NK-92 (cell line): Measurements from ENCODE around the gene AFAP1L2.

Experiments used
- DNase-seq: peaks from one replicate; lab custom pipeline; 2025; ENCODE audit not compliant: unreplicated experiment; lab: John Stamatoyannopoulos, UW

The AFAP1L2 gene

DNA sequence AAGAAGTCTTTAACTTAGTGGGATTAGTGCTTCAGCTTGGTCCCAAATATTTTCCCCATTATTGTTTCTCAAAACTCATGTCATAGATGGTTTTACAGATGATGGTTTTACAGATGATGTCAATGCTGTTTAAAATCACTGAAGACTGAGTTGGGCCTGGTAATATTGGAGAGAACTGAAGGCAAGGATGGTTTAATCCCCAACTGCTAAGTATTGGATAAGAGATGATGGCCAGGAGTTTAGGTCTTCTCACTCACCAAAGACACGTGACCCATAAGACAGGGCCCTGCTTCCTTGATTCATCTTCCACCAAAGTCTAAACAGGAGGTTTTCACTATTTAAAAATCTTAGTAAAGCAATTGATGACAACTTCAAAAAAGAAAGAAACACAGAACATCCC lies 108.9 kb downstream of the AFAP1L2 start:
- DNase-seq, result no peak

DNA sequence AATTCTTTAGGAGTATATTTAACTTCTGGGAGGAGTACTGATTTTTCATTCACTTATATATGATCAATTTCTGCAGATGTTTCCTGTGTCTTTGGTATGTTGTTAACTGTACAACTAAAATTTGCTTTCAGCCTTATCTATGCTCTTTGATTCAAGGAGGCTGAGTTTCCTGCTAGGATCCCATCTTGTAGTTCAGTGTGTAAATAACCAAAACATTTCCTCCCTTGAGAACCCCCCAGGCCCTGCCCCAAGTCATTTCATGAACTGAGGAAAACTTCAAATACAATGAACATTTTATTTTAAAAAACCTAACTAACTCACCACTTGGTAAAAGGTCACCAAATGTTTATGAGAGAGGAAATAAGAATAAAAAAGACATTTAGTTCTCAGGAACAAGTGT lies 109.8 kb downstream of the AFAP1L2 start:
- DNase-seq, result no peak

DNA sequence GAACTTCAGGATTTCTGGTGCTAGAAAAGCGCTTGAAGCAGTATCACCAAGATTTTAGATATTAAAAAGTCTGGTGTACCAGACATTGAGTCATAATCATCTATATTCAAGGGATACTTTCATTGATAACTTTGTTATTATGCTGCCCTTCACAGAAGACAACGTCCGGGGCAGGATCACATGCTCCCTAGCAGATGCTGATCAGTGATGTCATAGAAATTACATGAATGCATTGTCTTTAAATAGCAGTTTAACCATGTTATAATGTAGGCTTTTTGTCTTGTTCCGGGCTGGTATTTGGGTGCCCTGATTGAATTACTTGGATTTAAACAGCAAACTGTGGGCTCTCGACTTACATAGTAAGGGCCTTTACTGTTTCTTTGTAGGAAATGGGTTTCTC lies 111.2 kb downstream of the AFAP1L2 start:
- no peak for DNase-seq

DNA sequence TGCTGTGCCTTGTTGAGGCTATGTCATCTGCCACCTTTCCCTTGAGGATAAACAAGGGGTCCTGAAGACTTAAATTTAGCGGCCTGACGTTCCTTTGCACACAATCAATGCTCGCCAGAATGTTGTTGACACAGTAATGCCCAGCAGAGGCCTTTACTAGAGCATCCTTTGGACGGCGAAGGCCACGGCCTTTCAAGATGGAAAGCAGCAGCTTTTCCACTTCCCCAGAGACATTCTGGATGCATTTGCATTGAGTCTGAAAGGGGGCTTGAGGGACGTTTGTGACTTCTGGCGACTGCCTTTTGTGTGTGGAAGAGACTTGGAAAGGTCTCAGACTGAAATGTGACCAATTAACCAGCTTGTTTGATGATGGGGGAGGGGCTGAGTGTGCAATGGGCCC lies 112.8 kb downstream of the AFAP1L2 start:
- no peak for DNase-seq

DNA sequence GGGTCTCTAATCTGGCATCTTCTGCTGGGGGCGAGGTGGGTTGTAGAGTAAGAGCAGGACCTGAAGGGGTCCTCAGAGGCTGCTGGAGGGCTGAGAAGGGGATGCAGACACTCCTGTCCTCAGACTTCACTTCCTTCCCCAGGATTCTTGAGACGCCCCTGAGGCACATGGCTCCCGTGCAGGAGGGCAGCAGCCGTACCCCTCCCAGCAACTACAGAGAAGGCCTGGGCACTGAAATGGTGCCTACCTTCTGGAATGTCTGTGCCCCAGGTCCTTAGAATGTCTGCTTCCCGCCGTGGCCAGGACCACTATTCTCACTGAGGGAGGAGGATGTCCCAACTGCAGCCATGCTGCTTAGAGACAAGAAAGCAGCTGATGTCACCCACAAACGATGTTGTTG lies 113.2 kb downstream of the AFAP1L2 start:
- DNase-seq, result no peak

DNA sequence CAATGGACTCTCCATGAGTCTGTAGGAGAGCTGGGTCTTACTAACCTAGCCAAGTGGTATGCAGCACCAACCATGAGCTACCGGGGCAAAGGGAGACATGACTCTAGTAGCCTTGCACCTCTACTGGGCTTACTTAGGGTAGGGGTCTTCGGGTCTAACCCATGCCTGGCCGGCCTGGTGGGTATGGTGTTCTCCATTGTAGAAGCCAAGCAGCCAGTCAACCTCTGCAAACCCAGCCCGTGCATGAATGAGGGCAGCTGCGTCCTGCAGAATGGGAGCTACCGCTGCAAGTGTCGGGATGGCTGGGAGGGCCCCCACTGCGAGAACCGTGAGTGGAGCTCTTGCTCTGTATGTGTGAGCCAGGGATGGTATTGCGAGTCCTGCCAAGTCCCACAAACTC lies 114.3 kb downstream of the AFAP1L2 start:
- DNase-seq, result no peak

DNA sequence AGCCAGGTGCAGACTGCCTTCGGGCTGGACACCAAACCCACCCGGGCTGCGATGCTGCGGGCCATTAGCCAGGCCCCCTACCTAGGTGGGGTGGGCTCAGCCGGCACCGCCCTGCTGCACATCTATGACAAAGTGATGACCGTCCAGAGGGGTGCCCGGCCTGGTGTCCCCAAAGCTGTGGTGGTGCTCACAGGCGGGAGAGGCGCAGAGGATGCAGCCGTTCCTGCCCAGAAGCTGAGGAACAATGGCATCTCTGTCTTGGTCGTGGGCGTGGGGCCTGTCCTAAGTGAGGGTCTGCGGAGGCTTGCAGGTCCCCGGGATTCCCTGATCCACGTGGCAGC lies 115.2 kb downstream of the AFAP1L2 start:
- DNase-seq, result no peak

DNA sequence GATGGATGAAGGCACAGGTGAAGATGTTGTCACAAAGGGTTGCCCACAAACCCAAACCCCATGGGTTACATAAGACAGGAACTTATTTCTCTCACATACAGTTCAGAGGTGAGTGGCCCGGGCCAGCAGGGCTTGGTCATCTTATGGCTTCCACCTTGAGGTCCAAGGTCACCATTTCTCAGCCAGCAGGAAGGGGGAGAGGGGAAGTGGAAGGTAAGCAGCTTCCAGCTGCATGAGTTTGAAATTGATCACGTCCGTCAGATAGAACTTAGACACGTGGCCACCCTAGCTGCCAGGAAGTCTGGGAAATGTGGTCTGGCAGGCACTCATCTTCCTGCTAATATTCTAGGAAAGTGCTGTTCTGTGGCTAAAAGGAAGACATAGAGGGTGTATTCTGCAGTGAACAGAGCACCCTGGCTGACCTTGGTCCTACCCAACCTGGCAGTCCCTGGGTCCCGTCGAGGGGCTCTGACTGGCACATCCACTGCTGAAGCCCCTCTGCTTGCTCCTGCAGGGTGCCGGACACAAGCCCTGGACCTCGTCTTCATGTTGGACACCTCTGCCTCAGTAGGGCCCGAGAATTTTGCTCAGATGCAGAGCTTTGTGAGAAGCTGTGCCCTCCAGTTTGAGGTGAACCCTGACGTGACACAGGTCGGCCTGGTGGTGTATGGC lies 115.7 kb downstream of the AFAP1L2 start:
- no peak for DNase-seq

DNA sequence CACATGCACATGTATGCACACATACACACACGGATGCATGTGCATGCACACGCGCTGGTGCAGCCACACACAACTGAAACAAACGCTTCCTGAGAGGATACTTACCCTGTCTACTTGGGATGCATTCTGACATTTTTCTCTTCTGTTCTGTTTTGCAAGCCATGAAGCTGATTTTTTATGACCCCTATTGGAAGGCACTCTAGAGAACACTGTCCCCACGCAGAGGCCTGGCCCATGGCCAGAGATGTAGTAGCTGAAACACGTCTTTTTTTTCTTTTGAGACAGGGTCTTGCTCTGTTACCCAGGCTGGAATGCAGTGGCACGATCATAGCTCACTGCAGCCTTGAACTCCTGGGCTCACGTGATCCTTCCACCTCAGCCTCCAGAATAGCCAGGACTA lies 117.4 kb downstream of the AFAP1L2 start:
- no peak for DNase-seq

DNA sequence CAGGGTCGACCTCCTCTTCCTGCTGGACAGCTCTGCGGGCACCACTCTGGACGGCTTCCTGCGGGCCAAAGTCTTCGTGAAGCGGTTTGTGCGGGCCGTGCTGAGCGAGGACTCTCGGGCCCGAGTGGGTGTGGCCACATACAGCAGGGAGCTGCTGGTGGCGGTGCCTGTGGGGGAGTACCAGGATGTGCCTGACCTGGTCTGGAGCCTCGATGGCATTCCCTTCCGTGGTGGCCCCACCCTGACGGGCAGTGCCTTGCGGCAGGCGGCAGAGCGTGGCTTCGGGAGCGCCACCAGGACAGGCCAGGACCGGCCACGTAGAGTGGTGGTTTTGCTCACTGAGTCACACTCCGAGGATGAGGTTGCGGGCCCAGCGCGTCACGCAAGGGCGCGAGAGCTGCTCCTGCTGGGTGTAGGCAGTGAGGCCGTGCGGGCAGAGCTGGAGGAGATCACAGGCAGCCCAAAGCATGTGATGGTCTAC lies 118.3 kb downstream of the AFAP1L2 start:
- no peak for DNase-seq

DNA sequence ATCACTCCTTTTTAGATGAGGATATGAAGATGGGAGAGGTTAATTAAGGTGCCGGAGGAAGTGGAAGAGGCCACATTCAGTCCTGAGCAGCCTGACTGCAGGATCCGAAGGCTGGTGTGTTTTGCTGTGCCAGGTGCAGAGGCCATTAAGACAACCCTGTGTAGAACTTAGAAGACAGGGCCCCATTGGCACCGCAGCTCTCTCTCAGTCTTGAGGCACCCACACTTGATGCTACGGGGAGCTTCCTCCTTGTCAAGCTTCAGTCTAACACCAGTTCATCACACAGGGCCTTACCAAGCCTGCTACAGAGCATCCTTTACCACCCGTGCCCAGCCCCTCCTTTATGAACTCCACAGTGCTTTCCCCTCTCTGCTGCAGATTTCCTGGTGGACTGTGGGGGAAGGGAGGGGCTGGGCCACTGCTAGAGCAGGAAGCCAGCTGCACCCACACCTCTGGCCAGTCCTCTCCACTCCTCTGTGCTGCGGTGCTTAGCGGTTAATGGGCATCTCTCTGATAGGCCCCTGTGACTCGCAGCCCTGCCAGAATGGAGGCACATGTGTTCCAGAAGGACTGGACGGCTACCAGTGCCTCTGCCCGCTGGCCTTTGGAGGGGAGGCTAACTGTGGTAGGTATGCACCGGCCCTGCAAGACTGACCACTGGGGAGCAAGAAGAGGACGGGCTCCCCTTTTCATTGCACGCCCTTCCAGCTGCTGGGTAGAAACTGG lies 119.8 kb downstream of the AFAP1L2 start:
- DNase-seq, result no peak

DNA sequence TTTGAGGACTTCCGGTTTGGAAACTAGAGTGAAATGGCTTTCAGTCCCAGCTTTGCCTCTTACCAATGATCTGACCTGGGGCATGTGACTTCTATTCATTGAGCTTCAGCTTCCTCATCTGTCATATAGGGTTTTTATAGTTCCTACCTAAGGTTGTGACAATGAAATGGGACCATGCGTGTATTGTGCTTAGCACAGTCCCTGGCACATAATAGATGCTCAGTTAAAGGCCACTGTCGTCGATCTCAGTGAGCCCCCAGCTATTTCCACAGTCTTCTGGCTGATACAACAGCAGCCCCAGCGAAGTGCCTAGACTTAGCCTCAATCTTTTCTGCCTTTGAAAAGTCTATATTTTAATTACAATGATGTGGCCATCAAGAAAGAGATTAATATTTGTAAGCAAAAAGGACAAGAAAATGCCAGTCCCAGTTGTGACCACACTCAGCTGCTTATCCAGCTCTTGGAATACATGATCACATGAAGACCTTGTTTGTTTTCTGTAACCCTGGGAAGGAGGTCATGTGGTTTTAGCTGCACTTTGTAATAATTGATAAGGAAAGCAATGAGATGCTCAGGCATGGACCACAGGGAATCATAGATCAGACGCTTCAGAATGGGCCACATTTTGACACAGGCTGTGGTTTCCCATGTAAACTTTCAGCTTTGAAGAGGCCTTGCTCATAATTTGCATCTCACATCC lies 120.6 kb downstream of the AFAP1L2 start:
- DNase-seq, result no peak

DNA sequence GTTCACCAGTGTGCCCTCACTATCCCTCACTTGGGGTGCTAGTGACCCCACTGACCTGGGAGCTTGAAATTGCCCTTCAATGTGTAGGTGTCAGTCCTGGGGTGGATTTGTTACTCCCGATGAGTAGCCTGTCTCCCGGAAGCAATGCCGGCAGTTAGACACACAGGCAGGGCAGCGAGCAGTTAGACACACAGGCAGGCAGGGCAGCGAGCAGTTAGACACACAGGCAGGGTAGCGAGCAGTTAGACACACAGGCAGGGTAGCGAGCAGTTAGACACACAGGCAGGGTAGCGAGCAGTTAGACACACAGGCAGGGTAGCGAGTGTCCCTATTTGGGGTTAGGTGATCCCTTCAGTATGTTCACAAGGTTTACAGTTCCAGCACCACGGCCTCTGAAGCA lies 121.2 kb downstream of the AFAP1L2 start:
- DNase-seq, result no peak

DNA sequence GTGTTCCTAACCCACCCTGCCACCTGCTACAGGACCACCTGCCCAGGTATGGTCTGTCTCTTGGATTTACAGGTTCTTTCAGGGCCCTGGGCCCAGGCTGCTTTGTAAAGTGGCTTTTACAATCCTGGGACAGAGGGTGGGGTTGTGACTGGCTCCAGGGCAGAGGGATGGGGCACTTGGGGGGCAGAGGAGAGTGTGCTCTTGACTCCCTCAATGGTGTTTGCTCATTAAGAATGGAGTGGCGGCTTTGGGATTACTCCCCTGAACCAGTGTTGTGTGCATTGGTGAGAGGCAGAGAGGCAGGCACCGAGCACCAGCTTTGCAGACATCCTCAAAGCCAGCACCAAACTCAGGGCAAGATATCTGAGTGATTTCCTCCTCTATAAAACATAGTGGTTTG lies 121.8 kb downstream of the AFAP1L2 start:
- no peak for DNase-seq

DNA sequence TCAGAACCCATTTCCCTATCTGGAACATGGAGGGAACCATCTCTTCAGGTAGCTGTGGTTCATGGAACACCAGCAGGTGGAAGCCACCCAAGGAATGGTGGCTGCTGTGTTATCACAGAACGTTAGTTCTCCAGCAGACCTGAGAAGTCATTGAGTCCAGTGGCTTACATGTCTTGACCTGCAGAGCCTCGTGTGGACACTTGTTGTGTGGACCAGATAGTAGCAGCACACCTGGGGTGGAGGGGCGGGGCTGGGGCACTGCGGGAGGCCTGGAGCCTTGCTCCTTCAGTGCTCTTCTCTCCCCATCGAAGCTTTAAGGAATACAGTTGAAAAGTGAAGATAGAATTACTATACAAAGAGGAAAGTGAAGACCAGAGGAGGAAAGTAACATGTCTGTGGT lies 122.8 kb downstream of the AFAP1L2 start:
- DNase-seq, result no peak

DNA sequence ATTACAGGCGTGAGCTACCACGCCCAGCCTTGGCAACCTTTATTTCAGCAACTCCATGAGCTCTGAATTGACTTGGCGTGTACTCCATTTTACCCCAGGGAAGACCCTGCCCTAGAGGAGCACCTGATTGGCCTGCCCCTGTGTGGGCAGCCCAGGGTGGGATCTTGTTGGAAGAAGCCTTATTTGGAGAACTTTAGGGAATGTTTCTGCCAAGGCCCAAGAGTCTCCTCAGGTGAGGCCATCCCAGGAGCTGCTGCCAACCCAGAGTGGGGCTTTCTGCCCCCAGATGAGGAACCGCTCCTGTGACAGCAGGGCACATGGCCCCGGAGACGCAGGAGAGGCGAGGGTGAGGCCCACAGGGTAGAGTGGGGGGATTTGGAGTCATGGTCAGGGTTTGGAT lies 123.3 kb downstream of the AFAP1L2 start:
- DNase-seq, result no peak

DNA sequence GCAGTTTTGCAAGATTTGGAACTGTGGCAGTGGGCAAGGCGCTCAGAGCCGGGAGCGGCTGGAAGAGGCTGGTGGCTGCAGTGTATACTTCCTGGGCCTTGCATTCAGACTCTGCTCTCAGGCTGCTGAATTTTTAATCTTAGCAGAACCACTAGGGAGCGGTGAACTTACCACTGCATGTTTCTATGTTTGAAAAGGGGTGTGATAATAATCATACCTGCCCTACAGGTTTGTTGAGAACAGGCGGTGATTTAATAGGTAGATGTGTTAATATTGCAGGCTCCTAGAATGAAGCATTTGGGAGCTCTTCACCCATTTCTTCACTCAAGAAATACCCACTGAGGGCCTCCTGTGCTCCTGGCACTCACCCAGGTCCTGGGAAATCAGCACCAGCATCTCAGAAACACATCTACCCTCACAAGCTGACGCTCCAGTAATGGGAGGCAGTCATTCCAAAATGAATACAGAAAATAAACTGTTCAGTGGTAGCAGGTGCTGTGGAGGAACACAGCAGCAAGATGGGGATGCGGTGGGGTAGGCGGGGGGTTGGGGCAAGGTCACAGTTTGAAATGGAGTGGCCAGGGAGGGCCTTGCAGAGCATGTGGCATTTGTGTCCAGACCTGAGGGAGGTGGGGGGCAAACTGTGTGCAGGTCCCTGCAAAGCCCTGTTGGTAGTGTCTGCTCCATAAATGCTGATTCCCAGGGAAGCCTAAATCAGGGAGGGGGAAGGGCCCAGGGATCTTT lies 124.2 kb downstream of the AFAP1L2 start:
- DNase-seq, result no peak

DNA sequence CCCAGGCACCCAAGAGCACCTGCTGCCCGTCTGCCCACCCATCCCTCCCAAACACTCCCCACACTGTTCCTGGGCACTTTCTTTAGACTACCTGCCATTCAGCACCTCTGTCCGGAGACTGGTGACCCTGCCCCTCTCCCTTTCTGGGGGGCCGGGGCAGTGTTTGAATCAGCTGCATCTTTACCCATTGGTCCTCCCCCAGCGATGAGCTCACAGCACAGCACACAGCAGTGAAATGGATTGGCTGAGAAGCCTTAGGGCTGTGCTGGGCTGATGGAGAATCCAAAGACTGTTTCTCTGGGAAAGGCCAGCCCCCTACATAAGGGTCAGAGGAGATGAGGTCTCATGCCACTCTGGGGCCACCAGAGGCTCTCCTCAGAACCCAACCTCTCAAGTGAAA lies 125.0 kb downstream of the AFAP1L2 start:
- DNase-seq, result no peak

DNA sequence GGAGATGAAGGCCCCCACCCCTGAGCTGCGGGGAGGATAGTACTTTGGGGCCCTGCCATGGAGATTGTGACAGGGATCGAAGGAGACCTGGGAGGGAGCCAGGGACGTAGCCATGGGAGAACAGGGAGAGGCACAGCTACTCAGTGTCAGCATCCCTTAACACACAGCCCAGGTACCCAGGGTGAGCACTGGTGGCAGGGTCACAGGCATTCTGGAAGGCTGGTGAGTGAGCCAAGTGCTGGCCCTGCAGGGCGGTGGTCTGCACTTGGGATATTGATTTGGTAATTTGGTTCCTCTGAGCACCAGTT lies 125.5 kb downstream of the AFAP1L2 start:
- DNase-seq, result no peak

DNA sequence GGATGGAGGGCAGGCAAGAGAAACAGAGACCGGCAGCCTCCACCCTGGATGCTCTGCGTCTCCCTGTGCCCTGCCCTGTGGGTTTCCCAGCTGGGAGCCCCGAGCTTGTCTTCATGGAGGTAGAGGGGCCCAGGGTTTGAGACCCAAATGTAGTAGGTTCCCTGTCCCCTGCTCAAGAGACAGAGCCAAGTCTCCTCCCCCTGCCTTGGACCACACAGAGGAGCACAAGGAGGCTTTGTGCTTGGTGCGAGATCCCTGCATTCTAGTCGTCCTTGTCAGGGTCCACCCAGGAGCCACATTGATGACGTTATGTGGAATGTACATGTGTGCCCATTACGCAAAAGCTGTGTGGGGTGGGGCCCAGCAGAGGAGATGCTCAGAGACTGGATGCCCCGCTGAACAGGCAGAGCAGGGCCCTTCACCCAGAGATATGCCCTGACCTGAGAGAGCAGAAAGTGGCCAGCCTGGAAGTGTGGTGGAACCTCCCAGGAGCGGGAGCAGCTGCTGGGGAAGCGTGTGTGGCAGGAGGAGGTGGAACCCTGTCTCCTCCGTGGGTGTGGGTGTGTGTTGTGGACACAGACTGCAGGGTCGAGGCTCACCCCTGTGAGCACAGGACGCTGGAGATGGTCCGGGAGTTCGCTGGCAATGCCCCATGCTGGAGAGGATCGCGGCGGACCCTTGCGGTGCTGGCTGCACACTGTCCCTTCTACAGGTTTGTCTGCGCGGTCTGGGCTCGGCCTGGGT lies 126.0 kb downstream of the AFAP1L2 start:
- no peak for DNase-seq

DNA sequence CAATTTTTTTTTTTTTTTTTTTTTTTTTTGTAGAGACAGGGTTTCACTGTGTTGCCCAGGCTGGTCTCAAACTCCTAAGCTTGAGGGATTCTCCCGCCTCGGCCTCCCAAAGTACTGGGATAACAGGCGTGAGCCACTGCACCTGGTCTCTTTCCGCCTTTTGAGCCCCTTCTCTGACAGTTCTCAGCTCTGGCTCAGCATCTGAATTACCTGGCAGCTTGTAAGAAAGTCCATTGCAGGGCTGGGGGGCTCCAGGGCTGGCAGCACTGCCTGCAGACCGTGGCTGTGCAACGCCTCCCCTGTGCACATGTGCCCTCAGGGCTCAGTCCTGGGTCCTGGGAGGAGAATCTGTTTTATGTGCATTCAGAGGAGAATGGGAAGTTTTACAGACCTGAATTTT lies 127.6 kb downstream of the AFAP1L2 start:
- DNase-seq, result no peak
